Colonic mucosa (tissue), 4 donors: ENCODE data around the gene LIME1. TPM values are rescaled to one million over a fixed set of nuclear protein-coding genes. Genes with fewer than 3 reads are reported as not detected.
A peak's percentile ranks its signal among the peaks of the same experiment; 100 is the strongest.

Experiments
- DNase-seq: peaks from one replicate; pipeline ENCODE4 v3.0.0-alpha.2; 2020
- H3K27ac ChIP-seq: fragments of 200-600 bp; one replicate; pipeline ENCODE4 v1.8.0; 2021
- H3K27me3 ChIP-seq: fragments of 200-600 bp; one replicate; pipeline ENCODE4 v1.8.0; 2021
- H3K36me3 ChIP-seq: fragments of 200-600 bp; one replicate; pipeline ENCODE4 v1.8.0; 2021
- H3K4me1 ChIP-seq: fragments of 200-600 bp; one replicate; pipeline ENCODE4 v1.8.0; 2021; ENCODE audit warnings: mild to moderate bottlenecking
- H3K4me3 ChIP-seq: fragments of 200-600 bp; one replicate; pipeline ENCODE4 v1.8.0; 2021
- H3K9ac ChIP-seq, 2 donors: one replicate each; pipeline ENCODE4 v1.7.0; 2013; ENCODE audit warnings: control low read depth in 2 of 2, low read depth in 2 of 2, low read length in 2 of 2
- H3K9me3 ChIP-seq: fragments of 200-600 bp; one replicate; pipeline ENCODE4 v1.8.0; 2021
- CTCF ChIP-seq: fragments of 200-600 bp; IDR thresholded peaks from one replicate; pipeline ENCODE4 v1.8.0; 2022; ENCODE audit warnings: antibody characterized with exemption, mild to moderate bottlenecking
- intact Hi-C: fragments of 100-400 bp; cut with DNase I; formaldehyde crosslinking; loops from one replicate; pipeline ENCODE4 v1.14.1; 2022
- total RNA-seq, 2 donors: library from RNA; stranded (reverse); fragmentation: NEBNext Ultra II Directional in 1 of 2; extraction: Animal tissue kit (Norgen Biotek cat#: 25700) in 1 of 2; gene quantifications; one replicate each; pipeline ENCODE4 v1.2.1, GENCODE V29; 2021
- donor health status: healthy.
- donor health status: DM: no; HTN: no; CAD: no.
- donor health status: DM: no; HTN: no; CAD: no.

LIME1 gene
- total RNA-seq, 2 donors from 2014 or later, result 10.8 to 20.0 TPM

- no peak overlapping the region for H3K27ac ChIP-seq
- H3K9me3 ChIP-seq, result no peaks in the 10 kb centered on the region
- TF ChIP-seq CTCF, result no peak
- no peaks in the 10 kb centered on the region for H3K27me3 ChIP-seq
- peaks cover 7% of the 10 kb centered on the region for H3K36me3 ChIP-seq
- H3K9ac ChIP-seq, result no peak overlapping the region
- H3K4me3 ChIP-seq, result no peak overlapping the region
- intact Hi-C loops, result no loop called here
- peaks cover 24% of the 10 kb centered on the region for H3K4me1 ChIP-seq
- DNase-seq, result no peak
These were observed 1.3 kb upstream of the LIME1 start for GRCh38 chr20:63734946-63735858.

- Histone ChIP-seq H3K4me3 (peak overlapping the region; percentile 34), H3K27me3 (no peaks in the 10 kb centered on the region), H3K27ac (peak overlapping the region; percentile 46), H3K36me3 (peaks cover 7% of the 10 kb centered on the region), H3K9ac (peak overlapping the region; percentile 62 to 81), H3K4me1 (peaks cover 32% of the 10 kb centered on the region), H3K9me3 (no peaks in the 10 kb centered on the region)
- TF ChIP-seq CTCF, result no peak
- intact Hi-C loops, result no loop called here
- peak; percentile 40 for DNase-seq
These were observed 630 bp downstream of the LIME1 start for GRCh38 chr20:63736893-63737694.

- no peak for TF ChIP-seq CTCF
- Histone ChIP-seq H3K27me3 (no peaks in the 10 kb centered on the region), H3K9ac (peak overlapping the region in 1 of 2 donors; percentile 43), H3K4me1 (peaks cover 32% of the 10 kb centered on the region), H3K4me3 (peak overlapping the region; percentile 34), H3K27ac (peak overlapping the region; percentile 46), H3K36me3 (peaks cover 7% of the 10 kb centered on the region), H3K9me3 (no peaks in the 10 kb centered on the region)
- intact Hi-C loops, result no loop called here
- DNase-seq, result no peak
These were observed 1.2 kb downstream of the LIME1 start for GRCh38 chr20:63737695-63737944.

- no peaks in the 10 kb centered on the region for H3K9me3 ChIP-seq
- peaks cover 7% of the 10 kb centered on the region for H3K36me3 ChIP-seq
- peak; percentile 76 for DNase-seq
- peak overlapping the region; percentile 55 for H3K4me3 ChIP-seq
- no peak overlapping the region for H3K27ac ChIP-seq
- H3K27me3 ChIP-seq, result no peaks in the 10 kb centered on the region
- no peak for TF ChIP-seq CTCF
- intact Hi-C loops, result no loop called here
- peaks cover 32% of the 10 kb centered on the region for H3K4me1 ChIP-seq
- peak overlapping the region; percentile 46 to 73 for H3K9ac ChIP-seq
These were observed 1.7 kb downstream of the LIME1 start for GRCh38 chr20:63737945-63738686.

GRCh38 chr20:63738687-63739129 is 2.2 kb downstream of the LIME1 start:
- Histone ChIP-seq H3K36me3 (peaks cover 7% of the 10 kb centered on the region), H3K4me1 (peaks cover 32% of the 10 kb centered on the region), H3K9me3 (no peaks in the 10 kb centered on the region), H3K4me3 (peak overlapping the region; percentile 55), H3K27ac (peak overlapping the region; percentile 69), H3K9ac (peak overlapping the region; percentile 46 to 73), H3K27me3 (no peaks in the 10 kb centered on the region)
- no peak for TF ChIP-seq CTCF
- DNase-seq, result peak; percentile 80
- intact Hi-C loops, result no loop called here
